Activated CD4-positive, alpha-beta memory T cell treated with anti-CD3 and anti-CD28 coated beads, Interleukin-2, amount 10 ng/mL, durations not matched to agents 7 days and 5 days (primary cell): Measurements from ENCODE around the gene ZNF273. TPM values are rescaled to one million over a fixed set of nuclear protein-coding genes. Genes with fewer than 3 reads are reported as not detected.
"Not testable (repeated sequence)": the region's sequence is repeated elsewhere in the genome, so short reads cannot be mapped to it uniquely, and the experiment has no call there.

Source experiments
- CTCF ChIA-PET: fragments of 350-600 bp; sonication (Branson Sonifier 250); formaldehyde crosslinking; loops from one replicate; lab custom pipeline; 2021; ENCODE audit warnings: antibody characterized with exemption, inconsistent platforms; lab: Charles Lee
- POLR2A ChIA-PET: fragments of 350-600 bp; sonication (Branson Sonifier 250); formaldehyde crosslinking; loops from one replicate; lab custom pipeline; 2021; ENCODE audit warnings: antibody characterized with exemption; lab: Charles Lee
- DNase-seq: peaks from one replicate; pipeline ENCODE4 v3.0.0-alpha.2; 2020
- H3K27ac Mint-ChIP-seq: one replicate; pipeline ENCODE4 v1.8.0; 2021; ENCODE audit warnings: mild to moderate bottlenecking, mixed read lengths
- H3K27me3 Mint-ChIP-seq: one replicate; pipeline ENCODE4 v1.8.0; 2021; ENCODE audit warnings: mixed read lengths
- H3K36me3 Mint-ChIP-seq: one replicate; pipeline ENCODE4 v1.8.0; 2021; ENCODE audit warnings: low read depth, mixed read lengths
- H3K4me1 Mint-ChIP-seq: one replicate; pipeline ENCODE4 v1.8.0; 2021; ENCODE audit warnings: mixed read lengths
- H3K4me3 Mint-ChIP-seq: one replicate; pipeline ENCODE4 v1.8.0; 2021; ENCODE audit warnings: mild to moderate bottlenecking, mixed read lengths
- H3K9me3 Mint-ChIP-seq: one replicate; pipeline ENCODE4 v1.8.0; 2021; ENCODE audit warnings: mixed read lengths
- total RNA-seq, 2 experiments: library from RNA; stranded (reverse); gene quantifications; one replicate each; pipeline ENCODE4 v1.2.3, GENCODE V29; 2021

The ZNF273 gene
- total RNA-seq, 2 experiments from 2014 or later: 8.4 to 10.5 TPM

GRCh38 chr7:64905133-64905532, 2.1 kb downstream of the ZNF273 start:
- POLR2A ChIA-PET: interaction anchor here (0.8 kb wide), 2 partner anchors 16 to 101 kb away, joined by 3 read pairs; partner anchors contain the start of gene ERV3-1

GRCh38 chr7:64905547-64905946, 2.5 kb downstream of the ZNF273 start:
- CTCF ChIA-PET: interaction anchor here (0.7 kb wide), 1 partner anchor 600 kb away, joined by 3 read pairs; no protein-coding TSS in a partner anchor

More at GRCh38 chr7:64905133-64905532, 2.1 kb downstream of the ZNF273 start:
- H3K27me3 Mint-ChIP-seq: no peaks in the 10 kb centered on the region
- DNase-seq: no peak
- CTCF ChIA-PET: interaction anchor here (0.7 kb wide), 1 partner anchor 599 kb away, joined by 3 read pairs; no protein-coding TSS in a partner anchor
- peaks cover 25% of the 10 kb centered on the region for H3K9me3 Mint-ChIP-seq
- no peak overlapping the region for H3K4me3 Mint-ChIP-seq
- no peak overlapping the region for H3K27ac Mint-ChIP-seq
- H3K36me3 Mint-ChIP-seq: peaks cover 64% of the 10 kb centered on the region
- peaks cover 46% of the 10 kb centered on the region for H3K4me1 Mint-ChIP-seq

GRCh38 chr7:64907641-64908326, 4.7 kb downstream of the ZNF273 start:
- ChIA-PET CTCF (no interaction called here), POLR2A (no interaction called here)
- no peak overlapping the region for H3K4me3 Mint-ChIP-seq
- peaks cover 42% of the 10 kb centered on the region for H3K4me1 Mint-ChIP-seq
- H3K9me3 Mint-ChIP-seq: peaks cover 37% of the 10 kb centered on the region
- DNase-seq: no peak
- H3K27ac Mint-ChIP-seq: no peak overlapping the region
- no peaks in the 10 kb centered on the region for H3K27me3 Mint-ChIP-seq
- H3K36me3 Mint-ChIP-seq: peaks cover 77% of the 10 kb centered on the region

More at GRCh38 chr7:64905547-64905946, 2.5 kb downstream of the ZNF273 start:
- Mint-ChIP-seq H3K36me3 (peaks cover 67% of the 10 kb centered on the region), H3K27ac (no peak overlapping the region), H3K27me3 (no peaks in the 10 kb centered on the region), H3K4me1 (peaks cover 46% of the 10 kb centered on the region), H3K4me3 (peak overlapping the region; percentile 6), H3K9me3 (peaks cover 27% of the 10 kb centered on the region)
- POLR2A ChIA-PET: interaction anchor here (0.8 kb wide), 1 partner anchor 101 kb away, joined by 3 read pairs; the partner anchor contains the start of gene ERV3-1
- DNase-seq: no peak

GRCh38 chr7:64908358-64908757, 5.3 kb downstream of the ZNF273 start:
- Mint-ChIP-seq H3K27ac (no peak overlapping the region), H3K9me3 (peaks cover 42% of the 10 kb centered on the region), H3K36me3 (peaks cover 78% of the 10 kb centered on the region), H3K4me3 (no peak overlapping the region), H3K4me1 (peaks cover 38% of the 10 kb centered on the region), H3K27me3 (no peaks in the 10 kb centered on the region)
- no peak for DNase-seq
- CTCF ChIA-PET: no interaction called here
- POLR2A ChIA-PET: no interaction called here

- DNase-seq: no peak
- H3K4me3 Mint-ChIP-seq: no peak overlapping the region
- H3K9me3 Mint-ChIP-seq: peaks cover 46% of the 10 kb centered on the region
- no peak overlapping the region for H3K27ac Mint-ChIP-seq
- ChIA-PET CTCF (no interaction called here), POLR2A (interaction anchor here (1.5 kb wide), 1 partner anchor 11 kb away, joined by 6 read pairs; the partner anchor contains the start of gene ZNF273)
- H3K4me1 Mint-ChIP-seq: no peaks in the 10 kb centered on the region
- H3K27me3 Mint-ChIP-seq: no peaks in the 10 kb centered on the region
- H3K36me3 Mint-ChIP-seq: peaks cover 76% of the 10 kb centered on the region
These were observed 11.5 kb downstream of the ZNF273 start for GRCh38 chr7:64914557-64914956.

- H3K27me3 Mint-ChIP-seq, H3K27ac Mint-ChIP-seq, H3K4me3 Mint-ChIP-seq, CTCF ChIA-PET, H3K4me1 Mint-ChIP-seq, DNase-seq: not testable (repeated sequence)
- H3K9me3 Mint-ChIP-seq: peaks cover 46% of the 10 kb centered on the region
- peaks cover 78% of the 10 kb centered on the region for H3K36me3 Mint-ChIP-seq
- POLR2A ChIA-PET: interaction anchor here (1.5 kb wide), 1 partner anchor 12 kb away, joined by 6 read pairs; the partner anchor contains the start of gene ZNF273
These were observed 12.2 kb downstream of the ZNF273 start for GRCh38 chr7:64915301-64915700.

- DNase-seq, H3K4me1 Mint-ChIP-seq, H3K27ac Mint-ChIP-seq, POLR2A ChIA-PET, H3K4me3 Mint-ChIP-seq, CTCF ChIA-PET, H3K27me3 Mint-ChIP-seq: not testable (repeated sequence)
- Mint-ChIP-seq H3K9me3 (peaks cover 46% of the 10 kb centered on the region), H3K36me3 (peaks cover 63% of the 10 kb centered on the region)
These were observed 25.4 kb downstream of the ZNF273 start for GRCh38 chr7:64928252-64929187.

- Mint-ChIP-seq H3K27me3 (no peaks in the 10 kb centered on the region), H3K4me3 (no peak overlapping the region), H3K4me1 (no peaks in the 10 kb centered on the region), H3K27ac (no peak overlapping the region), H3K36me3 (peaks cover 20% of the 10 kb centered on the region), H3K9me3 (peaks cover 25% of the 10 kb centered on the region)
- POLR2A ChIA-PET: no interaction called here
- CTCF ChIA-PET: no interaction called here
- no peak for DNase-seq
These were observed 31.4 kb downstream of the ZNF273 start for GRCh38 chr7:64934478-64934877.

GRCh38 chr7:64938540-64938939, 35.5 kb downstream of the ZNF273 start:
- H3K4me3 Mint-ChIP-seq: no peak overlapping the region
- CTCF ChIA-PET: no interaction called here

GRCh38 chr7:64940021-64940420, 36.9 kb downstream of the ZNF273 start:
- H3K36me3 Mint-ChIP-seq, H3K27me3 Mint-ChIP-seq, H3K27ac Mint-ChIP-seq, DNase-seq, H3K4me1 Mint-ChIP-seq, POLR2A ChIA-PET, H3K4me3 Mint-ChIP-seq, CTCF ChIA-PET: not testable (repeated sequence)
- H3K9me3 Mint-ChIP-seq: peaks cover 16% of the 10 kb centered on the region

More at GRCh38 chr7:64938540-64938939, 35.5 kb downstream of the ZNF273 start:
- peaks cover 18% of the 10 kb centered on the region for H3K9me3 Mint-ChIP-seq
- DNase-seq: no peak
- POLR2A ChIA-PET: no interaction called here
- H3K36me3 Mint-ChIP-seq: peaks cover 11% of the 10 kb centered on the region
- no peak overlapping the region for H3K27ac Mint-ChIP-seq
- H3K27me3 Mint-ChIP-seq: no peaks in the 10 kb centered on the region
- H3K4me1 Mint-ChIP-seq: no peaks in the 10 kb centered on the region

GRCh38 chr7:64944667-64945502, 41.8 kb downstream of the ZNF273 start:
- H3K27ac Mint-ChIP-seq, H3K4me3 Mint-ChIP-seq, CTCF ChIA-PET, H3K4me1 Mint-ChIP-seq, POLR2A ChIA-PET, H3K36me3 Mint-ChIP-seq, H3K9me3 Mint-ChIP-seq, DNase-seq: not testable (repeated sequence)
- peaks cover 33% of the 10 kb centered on the region for H3K27me3 Mint-ChIP-seq

- ChIA-PET CTCF (no interaction called here), POLR2A (no interaction called here)
- Mint-ChIP-seq H3K9me3 (no peaks in the 10 kb centered on the region), H3K27ac (no peak overlapping the region), H3K27me3 (peaks cover 36% of the 10 kb centered on the region), H3K36me3 (peaks cover 2% of the 10 kb centered on the region), H3K4me3 (no peak overlapping the region), H3K4me1 (peaks cover 1% of the 10 kb centered on the region)
- DNase-seq: no peak
These were observed 42.6 kb downstream of the ZNF273 start for GRCh38 chr7:64945503-64946175.
